DOHH2 (cell line): Measurements from ENCODE around the gene ATXN3L.

Source experiments
- H3F3A ChIP-seq: fragments of 200-600 bp; sonication (generic), shearing (Covaris generic); 2 replicates; pipeline ENCODE4 v1.6.0; 2016; ENCODE audit warnings: antibody characterized with exemption, mild to moderate bottlenecking; ENCODE audit not compliant: control insufficient read depth, insufficient read depth
- H3K27ac ChIP-seq: fragments of 200-600 bp; sonication (generic); 2 replicates; pipeline ENCODE4 v1.5.1; 2014; ENCODE audit warnings: low read depth, mild to moderate bottlenecking, low read length, moderate library complexity
- H3K27me3 ChIP-seq: fragments of 200-600 bp; sonication (generic); 2 replicates; pipeline ENCODE4 v1.6.1; 2014; ENCODE audit warnings: mild to moderate bottlenecking, low read length, mixed read lengths; ENCODE audit not compliant: control insufficient read depth
- H3K36me3 ChIP-seq: fragments of 200-600 bp; sonication (generic); 2 replicates; pipeline ENCODE4 v1.6.1; 2014; ENCODE audit warnings: mild to moderate bottlenecking, low read length, moderate library complexity, mixed read lengths; ENCODE audit not compliant: control insufficient read depth
- H3K4me1 ChIP-seq: fragments of 200-600 bp; sonication (generic); 2 replicates; pipeline ENCODE4 v1.6.1; 2014; ENCODE audit warnings: mild to moderate bottlenecking, low read length, mixed read lengths; ENCODE audit not compliant: control insufficient read depth
- H3K4me2 ChIP-seq: fragments of 200-600 bp; sonication (generic); 2 replicates; pipeline ENCODE4 v1.6.0; 2014; ENCODE audit warnings: mild to moderate bottlenecking, low read length, moderate library complexity
- H3K4me3 ChIP-seq: fragments of 200-600 bp; sonication (generic); 2 replicates; pipeline ENCODE4 v1.5.1; 2014; ENCODE audit warnings: mild to moderate bottlenecking, low read length, mixed read lengths
- H3K79me2 ChIP-seq: fragments of 200-600 bp; sonication (generic); 2 replicates; pipeline ENCODE4 v1.6.1; 2014; ENCODE audit warnings: mild to moderate bottlenecking, low read length, mixed read lengths; ENCODE audit not compliant: control insufficient read depth
- H3K9me2 ChIP-seq: fragments of 200-600 bp; sonication (generic); replicated peaks from 2 replicates; pipeline ENCODE4 v1.6.1; 2014; ENCODE audit warnings: mild to moderate bottlenecking, low read length, mixed read lengths; ENCODE audit not compliant: control insufficient read depth
- H3K9me3 ChIP-seq: fragments of 200-600 bp; sonication (generic); 2 replicates; pipeline ENCODE4 v1.6.1; 2014; ENCODE audit warnings: antibody characterized with exemption, low read length, mixed read lengths; ENCODE audit not compliant: control insufficient read depth, insufficient read depth
- H4K20me1 ChIP-seq: fragments of 200-600 bp; sonication (generic); 2 replicates; pipeline ENCODE4 v1.6.0; 2014; ENCODE audit warnings: low read depth, mild to moderate bottlenecking, antibody characterized with exemption, low read length, moderate library complexity; ENCODE audit not compliant: control insufficient read depth, insufficient read depth
- CTCF ChIP-seq: fragments of 200-600 bp; sonication (generic); IDR thresholded peaks from one replicate; pipeline ENCODE4 v1.5.1; 2014; ENCODE audit warnings: antibody characterized with exemption, mild to moderate bottlenecking, low read depth, low read length; ENCODE audit not compliant: poor library complexity, severe bottlenecking
- EZH2phosphoT487 ChIP-seq: fragments of 200-600 bp; sonication (generic); IDR thresholded peaks from 2 replicates; pipeline ENCODE4 v1.6.1; 2017; ENCODE audit warnings: borderline replicate concordance, mild to moderate bottlenecking, antibody characterized with exemption, low read length, moderate library complexity, mixed read lengths

The ATXN3L gene

DNA sequence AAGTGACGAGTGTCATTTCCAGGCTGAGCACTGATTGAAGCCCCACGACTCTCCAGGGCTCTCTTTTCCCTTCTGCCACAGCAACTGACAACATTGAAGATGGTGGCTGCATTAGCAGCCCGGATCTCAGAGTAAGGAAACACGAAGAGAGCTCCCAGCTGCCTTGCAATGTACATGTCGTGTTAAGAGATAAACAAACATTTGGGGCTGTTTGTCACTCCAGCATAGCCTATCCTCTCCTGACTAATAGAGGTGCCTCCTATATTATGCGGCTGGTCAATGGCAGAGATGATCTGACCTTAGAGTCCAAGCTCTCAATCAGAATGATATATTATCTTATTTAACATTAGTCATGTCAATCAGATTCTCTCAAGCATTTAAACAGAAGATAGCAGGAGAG lies 38.6 kb downstream of the ATXN3L start:
- Histone ChIP-seq H3K9me2 (no peaks in the 10 kb centered on the region), H4K20me1 (no peaks in the 10 kb centered on the region), H3K4me1 (peaks cover 12% of the 10 kb centered on the region), H3K36me3 (no peaks in the 10 kb centered on the region), H3K4me2 (no peak overlapping the region), H3F3A (no peaks in the 10 kb centered on the region), H3K79me2 (no peaks in the 10 kb centered on the region), H3K27me3 (no peaks in the 10 kb centered on the region), H3K27ac (no peak overlapping the region), H3K4me3 (no peak overlapping the region), H3K9me3 (peaks cover 9% of the 10 kb centered on the region)
- no peak for TF ChIP-seq CTCF
- no peak for TF ChIP-seq EZH2phosphoT487

GRCh38 chrX:13279279-13280018 lies 40.4 kb downstream of the ATXN3L start:
- H4K20me1 ChIP-seq, result no peaks in the 10 kb centered on the region
- H3K27me3 ChIP-seq, result no peaks in the 10 kb centered on the region
- H3F3A ChIP-seq, result no peaks in the 10 kb centered on the region
- H3K27ac ChIP-seq, result no peak overlapping the region
- no peak overlapping the region for H3K4me2 ChIP-seq
- H3K9me2 ChIP-seq, result no peaks in the 10 kb centered on the region
- H3K36me3 ChIP-seq, result no peaks in the 10 kb centered on the region
- TF ChIP-seq EZH2phosphoT487 (no peak), CTCF (no peak)
- no peak overlapping the region for H3K4me3 ChIP-seq
- H3K4me1 ChIP-seq, result peaks cover 12% of the 10 kb centered on the region
- H3K9me3 ChIP-seq, result no peaks in the 10 kb centered on the region
- H3K79me2 ChIP-seq, result no peaks in the 10 kb centered on the region

DNA sequence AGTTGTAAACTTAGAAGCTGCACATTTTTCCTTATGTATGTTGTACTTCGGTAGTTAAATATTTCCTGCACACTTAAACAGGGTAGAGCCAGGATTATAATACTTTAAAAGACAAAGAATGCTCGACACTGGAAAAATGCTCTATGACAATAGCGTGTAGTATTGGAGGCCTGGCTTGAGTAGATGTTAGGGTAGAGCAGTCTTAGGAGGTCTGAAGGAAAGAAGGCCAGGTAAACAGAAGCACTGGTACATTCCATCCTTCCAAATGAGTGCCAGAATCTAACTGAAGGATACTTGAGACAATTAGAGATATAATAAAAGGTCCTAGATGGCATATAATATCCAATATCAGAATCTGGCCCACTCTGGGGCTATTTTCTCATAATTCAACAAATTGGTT lies 42.3 kb downstream of the ATXN3L start:
- no peak overlapping the region for H3K4me3 ChIP-seq
- H3K36me3 ChIP-seq, result no peaks in the 10 kb centered on the region
- H3K79me2 ChIP-seq, result no peaks in the 10 kb centered on the region
- no peaks in the 10 kb centered on the region for H3F3A ChIP-seq
- no peaks in the 10 kb centered on the region for H4K20me1 ChIP-seq
- no peaks in the 10 kb centered on the region for H3K9me2 ChIP-seq
- H3K9me3 ChIP-seq, result no peaks in the 10 kb centered on the region
- no peaks in the 10 kb centered on the region for H3K4me1 ChIP-seq
- no peak overlapping the region for H3K4me2 ChIP-seq
- TF ChIP-seq CTCF, result no peak
- no peak for TF ChIP-seq EZH2phosphoT487
- no peaks in the 10 kb centered on the region for H3K27me3 ChIP-seq
- H3K27ac ChIP-seq, result no peak overlapping the region
